Smooth muscle cell (in vitro differentiated cells): ENCODE data around the gene KLC1. TPM values are rescaled to one million over a fixed set of nuclear protein-coding genes. Genes with fewer than 3 reads are reported as not detected.

ENCODE experiments used
- DNase-seq: peaks from one replicate; lab custom pipeline; 2025; ENCODE audit not compliant: unreplicated experiment; lab: John Stamatoyannopoulos, UW
- H2AFZ ChIP-seq: fragments of 200-600 bp; sonication (generic); 2 replicates; pipeline ENCODE4 v1.6.0; 2016; ENCODE audit warnings: antibody characterized with exemption, low read depth, mild to moderate bottlenecking
- H3F3A ChIP-seq: fragments of 200-600 bp; sonication (generic); 2 replicates; pipeline ENCODE4 v1.6.0; 2017; ENCODE audit warnings: antibody characterized with exemption, low read depth
- H3K27ac ChIP-seq: fragments of 200-600 bp; sonication (generic); 2 replicates; pipeline ENCODE4 v1.5.1; 2016; ENCODE audit warnings: low read depth, mild to moderate bottlenecking
- H3K27me3 ChIP-seq: fragments of 200-600 bp; sonication (generic); 2 replicates; pipeline ENCODE4 v1.6.1; 2016; ENCODE audit warnings: low read depth, mild to moderate bottlenecking
- H3K36me3 ChIP-seq: fragments of 200-600 bp; sonication (generic); 2 replicates; pipeline ENCODE4 v1.5.1; 2016; ENCODE audit warnings: low read depth
- H3K4me1 ChIP-seq: fragments of 200-600 bp; sonication (generic); 2 replicates; pipeline ENCODE4 v1.5.1; 2016; ENCODE audit warnings: low read depth
- H3K4me2 ChIP-seq: fragments of 200-600 bp; sonication (generic); 2 replicates; pipeline ENCODE4 v1.6.0; 2016; ENCODE audit warnings: mild to moderate bottlenecking
- H3K4me3 ChIP-seq: fragments of 200-600 bp; sonication (generic); 2 replicates; pipeline ENCODE4 v1.5.1; 2016; ENCODE audit warnings: mild to moderate bottlenecking
- H3K79me2 ChIP-seq: fragments of 200-600 bp; sonication (generic); 2 replicates; pipeline ENCODE4 v1.6.0; 2016; ENCODE audit warnings: low read depth, mild to moderate bottlenecking
- H3K9ac ChIP-seq: fragments of 200-600 bp; sonication (generic); 2 replicates; pipeline ENCODE4 v1.6.0; 2016; ENCODE audit warnings: low read depth
- H3K9me3 ChIP-seq: fragments of 200-600 bp; sonication (generic); replicated peaks from 2 replicates; pipeline ENCODE4 v1.5.1; 2016; ENCODE audit warnings: low read depth
- H4K20me1 ChIP-seq: fragments of 200-600 bp; sonication (generic); 2 replicates; pipeline ENCODE4 v1.6.0; 2016; ENCODE audit warnings: low read depth
- WGBS: methylation state at CpG from one replicate; pipeline ENCODE4 v1.1.7; 2016; ENCODE audit warnings: low lambda C conversion rate; 5-methylcytosine and 5-hydroxymethylcytosine counted together
- polyA plus RNA-seq: library from polyadenylated mRNA; unstranded; fragments of >200 nt; fragmentation: Nextera tagmentation; extraction: Ambion mirVana; gene quantifications from 2 replicates; pipeline ENCODE4 v1.2.1, GENCODE V29; 2016
- total RNA-seq: library from RNA; depleted of rRNA; stranded (reverse); fragments of >200 nt; gene quantifications from 2 replicates; pipeline ENCODE4 v1.2.3, GENCODE V29; 2014
- TF ChIP-seq, protein P1 (sequence below): fragments of 200-600 bp; sonication (generic); IDR thresholded peaks from 2 replicates; pipeline ENCODE4 v1.5.1; 2017; ENCODE audit warnings: borderline replicate concordance, mild to moderate bottlenecking, antibody characterized with exemption; ENCODE audit not compliant: insufficient read depth, poor library complexity, severe bottlenecking

KLC1 gene
- total and polyA plus RNA-seq, 2 experiments from 2014 or later: 167 to 224 TPM

DNA sequence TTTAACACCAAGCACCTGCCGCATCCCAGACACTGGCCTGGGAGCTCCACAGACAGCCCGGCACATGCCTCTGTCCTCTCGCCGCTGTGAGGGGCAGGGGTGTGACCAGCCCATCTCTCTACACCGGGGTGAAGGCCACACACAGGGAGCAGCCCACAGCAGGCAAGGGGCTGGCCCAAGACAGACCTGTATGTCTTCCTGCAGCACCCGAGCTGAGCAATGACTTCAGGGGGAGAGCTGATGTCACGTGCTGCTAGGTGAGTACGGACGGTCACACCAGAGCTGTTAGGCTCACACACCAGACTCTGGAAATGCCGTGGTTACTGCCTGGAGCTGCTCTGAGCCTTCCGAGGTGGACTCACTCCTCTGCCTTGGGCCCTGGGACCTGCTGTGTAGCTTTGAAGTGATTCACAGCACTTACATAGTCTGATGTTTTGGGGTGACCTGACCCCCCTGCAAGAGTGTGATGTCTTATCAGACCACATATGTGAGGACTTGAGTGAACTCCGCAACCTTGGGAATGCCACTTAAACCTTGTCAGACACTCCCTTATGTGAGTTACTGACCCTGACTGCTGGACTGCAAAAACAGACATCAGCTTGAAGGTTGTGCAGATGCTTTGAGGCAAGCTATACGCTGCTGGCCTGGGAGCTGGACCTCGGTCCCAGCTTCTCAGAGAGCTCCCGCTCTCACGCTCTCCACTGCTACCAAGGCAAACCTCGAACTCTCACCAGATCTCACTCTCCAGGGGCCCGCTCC, 84.5 kb downstream of the KLC1 start:
- Histone ChIP-seq H3K9me3 (no peaks in the 10 kb centered on the region), H2AFZ (no peak overlapping the region), H3K4me2 (no peak overlapping the region), H3K36me3 (no peaks in the 10 kb centered on the region), H3K4me3 (no peak overlapping the region), H3K4me1 (peaks cover 15% of the 10 kb centered on the region), H3F3A (peaks cover 7% of the 10 kb centered on the region), H4K20me1 (peaks cover 37% of the 10 kb centered on the region), H3K27me3 (no peaks in the 10 kb centered on the region), H3K79me2 (peaks cover 26% of the 10 kb centered on the region), H3K9ac (no peak overlapping the region), H3K27ac (no peak overlapping the region)
- TF ChIP-seq, protein P1, sequence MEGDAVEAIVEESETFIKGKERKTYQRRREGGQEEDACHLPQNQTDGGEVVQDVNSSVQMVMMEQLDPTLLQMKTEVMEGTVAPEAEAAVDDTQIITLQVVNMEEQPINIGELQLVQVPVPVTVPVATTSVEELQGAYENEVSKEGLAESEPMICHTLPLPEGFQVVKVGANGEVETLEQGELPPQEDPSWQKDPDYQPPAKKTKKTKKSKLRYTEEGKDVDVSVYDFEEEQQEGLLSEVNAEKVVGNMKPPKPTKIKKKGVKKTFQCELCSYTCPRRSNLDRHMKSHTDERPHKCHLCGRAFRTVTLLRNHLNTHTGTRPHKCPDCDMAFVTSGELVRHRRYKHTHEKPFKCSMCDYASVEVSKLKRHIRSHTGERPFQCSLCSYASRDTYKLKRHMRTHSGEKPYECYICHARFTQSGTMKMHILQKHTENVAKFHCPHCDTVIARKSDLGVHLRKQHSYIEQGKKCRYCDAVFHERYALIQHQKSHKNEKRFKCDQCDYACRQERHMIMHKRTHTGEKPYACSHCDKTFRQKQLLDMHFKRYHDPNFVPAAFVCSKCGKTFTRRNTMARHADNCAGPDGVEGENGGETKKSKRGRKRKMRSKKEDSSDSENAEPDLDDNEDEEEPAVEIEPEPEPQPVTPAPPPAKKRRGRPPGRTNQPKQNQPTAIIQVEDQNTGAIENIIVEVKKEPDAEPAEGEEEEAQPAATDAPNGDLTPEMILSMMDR: no peak
- no peak for DNase-seq
- WGBS: 94% methylated on average over 18 of the region's 18 CpGs

DNA sequence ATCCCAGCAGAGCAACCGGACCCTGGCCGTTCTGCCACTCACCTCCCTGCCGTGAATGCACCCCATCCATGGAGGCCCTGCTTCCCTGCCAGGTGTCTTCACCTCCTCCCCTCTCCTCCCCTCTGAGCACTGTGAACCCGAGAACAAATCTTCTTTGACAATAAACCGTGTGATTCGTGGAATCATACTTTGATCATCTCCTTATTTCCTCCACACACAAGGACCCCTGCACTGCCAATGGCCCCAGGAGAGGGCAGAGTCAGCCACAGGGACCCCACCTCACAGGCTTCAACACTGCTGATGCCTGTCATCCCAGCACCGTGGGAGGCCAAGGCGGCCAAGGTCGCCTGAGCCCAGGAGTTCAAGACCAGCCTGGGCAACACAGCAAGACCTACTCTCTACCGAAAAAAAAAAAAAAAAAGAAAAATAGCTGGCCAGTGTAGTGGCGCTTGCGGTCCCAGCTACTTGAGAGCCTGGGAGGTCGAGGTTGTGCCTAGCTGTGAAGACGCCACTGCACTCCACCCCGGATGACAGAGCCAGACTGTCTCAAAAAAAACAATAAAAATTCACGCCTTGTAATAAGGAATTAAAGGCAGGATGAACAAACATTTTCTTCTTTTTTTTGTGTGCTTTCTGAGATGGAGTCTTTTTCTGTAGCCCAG, 85.2 kb downstream of the KLC1 start:
- Histone ChIP-seq H2AFZ (no peak overlapping the region), H3K4me3 (peak overlapping the region; percentile 67), H3K36me3 (no peaks in the 10 kb centered on the region), H3K9me3 (no peaks in the 10 kb centered on the region), H3K27ac (no peak overlapping the region), H3K4me2 (peak overlapping the region; percentile 97), H3K27me3 (no peaks in the 10 kb centered on the region), H4K20me1 (peaks cover 44% of the 10 kb centered on the region), H3K4me1 (peaks cover 15% of the 10 kb centered on the region), H3K9ac (no peak overlapping the region), H3K79me2 (peaks cover 33% of the 10 kb centered on the region), H3F3A (peaks cover 7% of the 10 kb centered on the region)
- TF ChIP-seq, protein P1: no peak
- 79% methylated on average over 16 of the region's 16 CpGs for WGBS
- no peak for DNase-seq

DNA sequence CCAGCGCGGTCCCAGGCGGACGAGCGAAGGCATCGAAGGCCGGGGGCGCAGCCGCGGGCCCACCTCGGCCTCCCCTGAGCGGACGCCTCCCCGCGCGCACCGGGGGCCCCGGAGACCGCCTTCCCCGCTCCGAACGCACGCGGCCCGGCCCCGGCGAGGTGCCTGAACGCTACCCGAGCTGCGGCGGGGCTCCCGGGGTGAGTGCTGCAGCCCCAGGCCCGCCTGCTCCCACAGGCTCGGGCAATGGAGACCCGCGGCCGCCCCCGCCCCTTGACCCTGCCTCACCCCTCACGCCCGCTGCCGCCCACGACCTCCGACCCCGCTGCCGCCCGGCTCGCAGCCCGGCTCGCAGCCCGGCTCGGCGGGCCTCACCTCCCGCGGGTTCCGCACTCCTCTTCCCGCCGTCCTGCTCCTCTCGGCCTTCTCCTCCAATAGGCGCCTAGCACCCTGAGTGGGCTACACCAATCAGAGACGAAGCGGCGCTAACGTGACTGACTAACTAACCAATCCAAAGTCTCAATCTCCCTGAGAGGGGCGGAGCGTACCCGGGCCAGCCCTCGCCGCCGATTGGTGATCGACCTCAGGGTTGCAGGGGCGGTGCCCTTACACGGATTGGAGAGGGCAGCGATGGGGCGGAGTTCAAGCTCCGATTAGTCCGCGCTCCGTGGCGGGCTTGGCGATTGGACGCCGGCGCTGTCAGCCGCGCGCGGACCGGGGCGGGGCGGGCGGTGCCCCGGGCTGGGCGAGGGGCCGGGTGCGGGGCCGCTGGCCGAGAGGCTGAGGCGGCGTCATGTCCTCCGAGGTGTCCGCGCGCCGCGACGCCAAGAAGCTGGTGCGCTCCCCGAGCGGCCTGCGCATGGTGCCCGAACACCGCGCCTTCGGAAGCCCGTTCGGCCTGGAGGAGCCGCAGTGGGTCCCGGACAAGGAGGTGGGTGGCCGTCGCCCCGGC, 86.3 kb downstream of the KLC1 start, which contains the start of the genes XRCC3 and ZFYVE21:
TSS of gene XRCC3 (minus strand) at position 400 of the 949 bp plus-strand sequence. CDS start 4,364 bp downstream, outside the sequence.
TSS of gene ZFYVE21 (plus strand) at position 759 of the 949 bp plus-strand sequence. CDS start at position 791, 32 bp downstream.
- H3K27ac ChIP-seq: no peak within 1 kb of the TSS
- H3K36me3 ChIP-seq: no peaks in the 10 kb centered on the region
- H4K20me1 ChIP-seq: peaks cover 55% of the 10 kb centered on the region
- H3K9ac ChIP-seq: peak within 1 kb of the TSS; percentile 80
- WGBS: 1% methylated on average over 60 of the region's 121 CpGs
- peaks cover 7% of the 10 kb centered on the region for H3F3A ChIP-seq
- peak within 1 kb of the TSS; percentile 87 for H3K4me3 ChIP-seq
- TF ChIP-seq, protein P1: no peak
- DNase-seq: peak; percentile 97
- peaks cover 44% of the 10 kb centered on the region for H3K79me2 ChIP-seq
- H3K4me1 ChIP-seq: peaks cover 15% of the 10 kb centered on the region
- no peaks in the 10 kb centered on the region for H3K9me3 ChIP-seq
- H2AFZ ChIP-seq: no peak within 1 kb of the TSS
- peak within 1 kb of the TSS; percentile 100 for H3K4me2 ChIP-seq
- H3K27me3 ChIP-seq: no peaks in the 10 kb centered on the region
